ENCODE results near the gene KIAA2012.
"Not testable (repeated sequence)": the region's sequence is repeated elsewhere in the genome, so short reads cannot be mapped to it uniquely, and the experiment has no call there.

The KIAA2012 gene

DNA sequence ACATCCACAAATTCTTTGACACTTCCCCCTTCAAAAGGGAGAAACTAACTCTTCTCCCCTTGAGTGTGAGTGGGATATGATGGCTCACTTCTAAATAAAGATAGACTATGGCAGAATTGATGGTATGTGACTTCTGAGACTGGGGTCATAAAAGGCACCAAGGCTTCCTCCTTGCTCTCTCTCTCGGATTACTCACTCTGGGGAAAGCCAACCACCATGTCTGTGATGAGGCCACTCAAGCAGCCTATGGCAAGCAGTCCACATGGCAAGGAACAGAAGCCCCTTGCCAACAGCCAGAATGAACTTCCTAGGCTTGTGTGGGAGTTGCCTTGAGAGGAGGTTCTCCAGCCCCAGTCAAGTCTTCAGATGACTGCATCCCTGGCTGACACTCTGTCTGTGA is 43.6 kb downstream of the KIAA2012 start:
- DNase-seq (ENCODE audit: low read depth in 2 of 2): no peak

- no peak for DNase-seq (ENCODE audit: low read depth in 2 of 2)
Observed at GRCh38 chr2:202118168-202118567, 45.1 kb downstream of the KIAA2012 start.

DNA sequence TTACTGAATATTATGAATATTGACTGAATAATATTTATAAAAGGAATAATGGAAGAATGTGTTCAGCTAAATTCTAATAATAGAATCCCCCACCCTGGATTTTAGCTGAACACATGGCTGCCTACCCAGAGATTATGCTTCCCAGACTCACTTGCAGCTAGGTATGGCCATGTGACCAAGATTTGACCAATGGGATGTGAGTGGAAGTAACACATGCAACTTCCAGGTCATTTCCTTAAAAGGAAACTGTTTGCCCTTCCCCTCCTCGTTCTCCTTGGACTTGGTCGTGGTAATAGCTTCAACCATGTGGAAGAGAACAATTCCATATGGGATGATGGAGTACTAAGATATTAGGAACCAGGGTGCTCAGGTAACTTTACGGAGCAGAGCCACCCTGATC is 47.8 kb downstream of the KIAA2012 start:
- DNase-seq (ENCODE audit: low read depth in 2 of 2): no peak

DNA sequence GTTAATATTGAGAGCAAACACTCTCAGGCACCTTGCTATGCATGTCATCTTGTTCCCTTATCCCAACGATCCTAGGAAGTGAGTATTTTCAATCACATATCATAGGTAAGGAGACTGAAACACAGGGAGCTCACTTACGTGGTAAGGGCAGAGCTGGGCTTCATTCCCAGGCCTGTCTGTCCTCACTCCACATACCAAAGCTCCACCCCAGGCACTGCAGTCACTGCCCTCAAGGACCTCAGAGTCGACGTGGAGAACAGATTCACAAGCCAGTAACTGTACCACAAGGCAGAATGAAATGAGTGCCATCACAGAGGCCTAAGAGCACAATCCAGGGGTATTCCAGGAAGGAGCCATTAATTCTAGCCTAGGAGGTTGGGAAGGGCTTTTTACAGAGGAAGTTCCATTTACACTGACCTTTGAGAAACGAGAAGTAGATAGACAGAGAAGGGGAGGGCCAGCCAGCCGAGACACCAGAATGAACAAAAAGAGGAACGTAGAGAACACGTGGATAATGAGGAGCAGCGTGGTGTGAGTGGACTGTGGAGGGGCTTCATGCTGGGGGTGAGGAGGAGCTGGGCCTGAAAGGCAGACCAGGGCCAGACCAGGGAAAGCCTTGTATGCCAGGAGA is 48.6 kb downstream of the KIAA2012 start:
- no peak for DNase-seq (ENCODE audit: low read depth in 2 of 2)

DNA sequence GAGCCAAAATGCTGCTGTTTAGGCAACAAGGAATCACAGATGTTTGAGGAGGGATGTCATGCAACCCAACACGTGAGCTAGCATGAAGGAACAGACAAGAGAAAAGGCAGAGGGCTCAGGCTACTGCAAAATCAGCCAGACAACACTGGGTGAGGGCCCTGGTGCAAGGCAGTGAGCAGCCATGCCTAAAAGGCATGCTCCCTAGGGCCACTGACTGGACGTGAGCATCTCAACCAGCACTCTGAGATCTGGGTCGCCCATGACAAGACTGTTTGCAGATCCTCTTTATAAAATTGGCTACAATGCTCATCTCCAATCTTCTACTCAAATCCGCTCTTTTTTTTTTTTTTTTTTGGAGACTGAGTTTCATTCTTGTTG is 49.1 kb downstream of the KIAA2012 start:
- no peak for DNase-seq (ENCODE audit: low read depth in 2 of 2)

DNA sequence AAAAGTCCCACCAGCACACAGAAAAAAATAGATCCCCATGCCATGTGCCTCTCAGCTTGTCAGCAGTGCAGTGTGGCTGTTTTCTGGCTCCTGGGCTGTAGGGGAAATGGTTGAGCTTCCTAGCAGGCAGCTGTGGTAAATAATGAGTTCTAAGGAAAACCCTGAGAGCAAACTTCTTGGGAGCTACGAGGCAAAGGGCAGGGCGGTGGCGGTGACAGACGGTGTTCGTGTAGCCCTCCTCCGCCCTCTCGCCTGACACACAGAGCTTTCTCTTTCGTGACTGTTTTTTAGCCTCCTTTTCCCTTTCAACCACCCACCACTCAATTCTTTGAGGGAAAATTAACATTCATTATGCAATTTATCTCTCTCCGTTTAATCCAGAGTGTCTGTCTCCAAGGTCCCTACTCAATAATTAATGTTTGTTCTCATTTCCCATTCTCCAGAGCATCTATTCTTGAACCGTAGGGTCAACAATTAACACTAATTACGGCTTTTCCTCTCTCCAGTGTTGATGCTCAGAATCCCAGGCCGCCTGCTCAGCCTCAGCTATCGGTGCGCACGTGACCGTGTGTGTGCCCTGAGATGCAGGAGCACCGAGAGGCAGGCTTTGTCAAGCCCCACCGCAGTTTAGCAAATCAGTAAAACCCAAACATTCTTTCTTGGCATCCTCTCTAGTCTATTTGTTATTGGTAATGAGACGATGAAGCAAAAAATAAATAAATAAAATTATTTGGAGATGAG is 50.1 kb downstream of the KIAA2012 start:
- DNase-seq (ENCODE audit: low read depth in 2 of 2): no peak

DNA sequence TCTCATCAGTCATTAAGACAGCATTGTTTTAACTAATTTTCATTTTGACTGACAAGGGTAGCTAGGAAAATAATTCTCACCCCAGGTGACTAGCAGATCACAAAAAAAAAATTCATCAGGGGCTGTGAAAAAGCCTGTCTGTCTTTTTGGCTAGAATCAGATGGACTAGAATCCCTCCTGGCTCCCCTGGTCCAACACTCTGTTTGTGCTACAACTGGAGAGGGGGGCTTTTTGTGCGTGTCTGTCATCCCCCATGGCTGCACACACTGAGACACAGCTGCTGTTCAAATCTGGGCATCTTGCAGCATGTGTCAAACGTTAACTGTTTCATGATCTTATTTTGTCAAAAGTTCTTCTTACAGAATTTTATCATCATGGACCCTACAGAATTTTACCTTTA is 51.2 kb downstream of the KIAA2012 start:
- no peak for DNase-seq (ENCODE audit: low read depth in 2 of 2)

GRCh38 chr2:202127687-202128331 is 54.8 kb downstream of the KIAA2012 start:
- no peak for DNase-seq (ENCODE audit: low read depth in 2 of 2)

DNA sequence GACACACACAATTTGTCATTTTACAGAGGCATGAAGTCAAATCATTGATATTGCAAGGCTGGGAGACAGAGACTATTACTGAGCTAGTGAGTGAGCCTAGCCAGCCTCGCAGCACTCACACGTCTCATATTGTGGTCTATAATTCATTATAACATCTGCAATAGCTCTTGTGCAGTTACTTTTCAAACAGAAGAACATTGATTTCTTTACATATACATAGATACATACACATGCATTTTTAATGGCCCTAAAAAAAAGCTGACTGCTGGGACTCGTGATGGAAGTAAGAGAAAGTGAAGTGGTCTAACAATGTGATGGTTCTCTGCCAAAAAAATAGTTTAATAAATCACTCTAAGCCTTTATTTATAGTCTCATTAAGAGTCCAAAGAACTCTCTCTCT is 56.8 kb downstream of the KIAA2012 start:
- no peak for DNase-seq (ENCODE audit: low read depth in 2 of 2)

DNA sequence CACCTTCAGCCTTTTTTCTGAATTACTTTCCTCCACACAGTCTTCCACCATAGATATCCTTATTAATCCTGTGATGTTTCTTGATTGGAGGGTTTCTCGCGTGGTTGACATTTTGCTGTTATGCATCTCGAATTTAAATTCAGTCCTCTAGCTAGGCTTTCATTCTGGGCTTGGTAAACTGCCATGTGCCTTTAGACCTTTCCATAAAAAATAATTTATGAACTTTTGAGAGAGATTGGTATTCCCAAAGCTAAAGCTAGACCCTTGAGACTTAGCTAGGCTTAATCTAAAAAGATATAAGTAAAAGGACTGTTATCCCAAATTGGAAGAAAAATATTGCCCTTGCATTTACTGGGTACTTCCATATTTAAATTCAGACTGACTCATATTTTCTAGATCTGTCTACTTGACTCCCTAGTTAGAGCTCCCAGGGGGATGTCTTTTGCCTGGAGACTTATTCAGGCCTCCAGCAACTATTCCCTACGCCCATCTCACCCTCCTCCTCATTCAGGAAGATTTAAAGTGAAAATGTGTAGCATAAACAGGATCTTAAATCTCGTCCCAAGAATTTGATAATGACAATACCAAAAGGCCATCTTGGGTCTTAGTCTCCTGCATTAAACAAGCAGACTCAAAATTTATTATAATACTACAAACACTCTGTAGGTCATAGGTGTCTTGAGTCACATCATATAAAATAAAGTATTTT is 60.3 kb downstream of the KIAA2012 start:
- DNase-seq (ENCODE audit: low read depth in 2 of 2): no peak

DNA sequence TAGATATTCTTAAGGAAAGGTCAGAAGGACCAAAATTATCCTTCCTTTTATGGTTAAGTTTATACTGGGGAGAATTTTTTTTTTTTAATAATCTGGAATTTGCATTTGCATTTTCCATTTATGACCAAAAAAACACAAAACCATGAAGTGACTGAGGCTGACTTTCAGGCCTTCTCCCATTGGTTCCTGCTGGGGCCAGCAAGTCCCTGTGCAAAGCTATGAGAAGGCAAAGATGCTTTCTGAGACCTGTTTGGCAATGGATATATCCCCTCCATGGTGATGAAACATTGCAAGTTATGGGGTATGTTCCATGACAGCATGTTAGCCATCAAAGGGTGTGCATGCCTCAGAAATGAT is 60.8 kb downstream of the KIAA2012 start:
- DNase-seq (ENCODE audit: low read depth in 2 of 2): no peak

DNA sequence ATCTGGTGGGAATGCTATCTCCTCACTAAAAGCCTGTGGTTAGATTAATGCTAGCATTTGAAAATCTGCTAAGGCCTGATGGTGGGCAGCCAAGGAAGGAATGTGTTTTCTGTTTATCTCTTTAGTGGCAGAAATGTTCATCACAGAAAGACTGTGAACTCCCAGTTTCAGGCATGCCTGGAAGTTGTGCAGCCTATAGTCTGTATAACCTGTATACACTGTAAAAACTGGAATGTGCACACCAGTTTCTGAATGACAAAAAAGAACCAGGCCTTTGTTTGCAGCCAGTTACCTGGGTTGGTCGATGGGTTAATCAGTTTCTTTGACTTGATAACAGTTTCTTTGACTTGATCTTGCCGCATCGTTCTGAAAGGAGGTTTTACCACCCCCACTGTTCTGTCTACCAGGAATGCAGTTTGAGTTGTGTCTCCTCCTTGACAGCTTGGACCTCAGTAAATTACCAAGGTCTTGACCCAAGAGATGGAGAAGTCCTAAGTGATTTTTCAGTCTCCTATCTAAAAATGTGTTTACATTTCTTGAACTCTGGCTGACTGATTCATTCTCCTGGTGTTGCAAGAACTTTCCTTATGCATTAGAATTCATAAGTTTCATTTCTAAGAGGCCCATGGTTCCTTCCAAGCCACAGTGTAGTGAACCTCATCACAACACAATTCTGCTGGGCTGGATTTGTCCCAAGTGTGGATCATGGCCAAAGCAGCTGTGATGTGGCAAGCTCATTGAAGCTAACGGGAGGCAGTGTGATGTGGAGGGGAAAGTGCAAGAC is 62.2 kb downstream of the KIAA2012 start:
- DNase-seq (ENCODE audit: low read depth in 2 of 2): no peak

- not testable (repeated sequence) for DNase-seq (ENCODE audit: low read depth in 2 of 2)
Observed at GRCh38 chr2:202136039-202136438, 63.0 kb downstream of the KIAA2012 start.

DNA sequence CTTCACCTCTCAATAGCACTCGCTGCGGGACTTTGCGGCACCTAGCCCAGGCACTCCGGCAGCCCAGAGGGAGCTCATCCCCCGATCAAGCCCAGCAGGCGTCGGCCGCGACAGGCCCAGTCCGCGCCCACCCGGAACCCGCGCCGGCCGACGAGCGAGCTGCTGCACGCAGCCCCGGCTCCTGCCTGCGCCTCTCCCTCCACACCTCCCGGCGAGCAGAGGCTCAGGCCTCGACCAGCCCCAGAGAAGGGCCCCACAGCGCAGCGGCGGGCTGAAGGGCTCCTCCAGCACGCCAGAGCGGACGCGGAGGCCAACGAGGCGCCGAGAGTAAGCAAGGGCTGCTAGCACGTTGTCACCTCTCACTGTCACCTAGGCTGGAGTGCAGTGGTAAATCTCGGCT is 63.5 kb downstream of the KIAA2012 start:
- no peak for DNase-seq (ENCODE audit: low read depth in 2 of 2)

DNA sequence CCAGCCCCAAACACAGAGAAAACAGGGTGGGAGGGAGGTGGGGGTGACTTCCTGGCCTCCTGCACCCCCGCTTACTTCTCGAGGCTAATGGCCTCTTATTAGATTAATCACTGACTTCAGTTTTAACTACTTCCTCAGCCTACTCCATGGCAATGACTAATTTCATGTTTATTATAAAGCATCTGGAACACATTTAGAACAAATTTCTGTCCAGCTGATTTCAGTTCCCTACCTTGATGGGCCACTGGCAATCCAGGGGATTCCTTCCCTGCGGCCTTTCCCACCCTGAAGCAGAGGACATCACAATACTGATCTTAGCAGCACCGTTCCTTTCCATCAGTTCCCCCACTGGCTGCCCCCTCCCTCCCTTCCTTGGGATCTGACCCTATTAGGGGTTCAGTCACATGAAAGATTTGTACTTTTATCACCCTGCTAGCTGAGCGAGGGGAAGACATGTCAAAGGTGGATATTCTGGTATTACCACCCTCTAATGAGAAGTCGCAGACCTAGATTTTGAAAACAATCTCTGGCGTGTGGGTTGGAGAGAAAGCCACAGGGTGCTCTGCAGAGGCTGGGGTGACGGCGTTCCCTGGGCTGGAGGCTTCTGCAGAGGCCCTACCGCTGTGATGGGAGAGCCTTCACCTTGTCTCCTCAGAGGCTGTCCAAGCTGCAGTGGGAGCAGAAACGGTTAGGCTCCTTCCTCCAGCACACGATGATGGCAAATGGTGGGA is 67.6 kb downstream of the KIAA2012 start:
- DNase-seq (ENCODE audit: low read depth in 2 of 2): no peak

GRCh38 chr2:202141329-202141947 is 68.4 kb downstream of the KIAA2012 start:
- no peak for DNase-seq (ENCODE audit: low read depth in 2 of 2)

GRCh38 chr2:202142540-202142939 is 69.5 kb downstream of the KIAA2012 start:
- no peak for DNase-seq (ENCODE audit: low read depth in 2 of 2)

DNA sequence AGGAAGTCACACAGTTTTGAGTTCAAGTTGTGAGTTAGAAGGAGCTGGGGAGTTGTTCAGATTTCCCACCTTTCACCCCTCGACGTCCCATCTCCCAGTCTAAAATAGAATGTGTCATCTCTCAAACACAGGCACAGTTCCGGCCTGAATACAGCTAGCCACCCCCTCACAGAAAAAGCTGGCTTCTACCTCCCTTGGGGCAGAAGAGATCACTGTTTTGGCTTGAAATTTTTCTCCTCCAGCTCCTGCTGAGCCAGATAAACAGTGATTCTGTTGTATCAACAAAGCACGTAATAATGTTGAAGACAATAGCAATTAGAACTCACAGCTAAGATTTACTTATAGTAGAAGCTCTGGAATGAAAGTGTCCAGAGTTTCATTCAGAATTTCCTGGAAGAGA is 74.7 kb downstream of the KIAA2012 start:
- DNase-seq (ENCODE audit: low read depth in 2 of 2): no peak

GRCh38 chr2:202148515-202149154 is 75.6 kb downstream of the KIAA2012 start:
- DNase-seq (ENCODE audit: low read depth in 2 of 2): no peak

DNA sequence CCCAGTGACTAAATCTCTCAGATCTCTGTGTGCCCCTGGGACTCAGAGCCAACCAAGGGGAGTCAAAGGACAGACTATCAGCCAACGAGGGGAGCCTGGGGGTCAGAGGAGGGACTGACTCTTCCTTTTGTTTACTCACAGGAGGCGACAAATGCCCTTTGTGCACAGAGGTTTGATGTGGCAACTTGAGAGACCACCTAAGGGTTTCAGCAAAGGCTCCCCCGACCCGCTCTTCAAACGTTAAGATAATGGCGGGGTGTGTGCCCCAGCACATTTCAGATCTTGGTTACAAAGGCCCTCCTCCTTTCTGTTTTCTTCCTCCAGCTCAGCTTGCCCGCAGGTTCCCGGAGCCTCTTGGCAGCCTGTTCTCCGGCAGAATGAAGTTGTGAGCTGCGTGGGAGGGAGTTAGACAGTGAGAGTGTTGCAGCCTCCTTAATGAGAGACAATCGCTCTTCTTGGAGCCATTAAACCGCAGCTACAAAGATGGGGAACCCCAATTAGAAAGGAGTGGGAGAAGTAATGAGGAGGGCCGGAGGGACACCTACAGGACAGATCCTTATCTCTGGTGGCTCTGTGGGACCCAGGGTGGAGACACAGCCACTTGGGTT is 76.2 kb downstream of the KIAA2012 start:
- DNase-seq (ENCODE audit: low read depth in 2 of 2): no peak
